Heart right ventricle (tissue), 16 donors: ENCODE data around the gene S1PR2. TPM values are rescaled to one million over a fixed set of nuclear protein-coding genes. Genes with fewer than 3 reads are reported as not detected.
A peak's percentile ranks its signal among the peaks of the same experiment; 100 is the strongest.

ENCODE experiments used
- ATAC-seq, 8 donors: fragments of 200-7000 bp; cut with Tn5 transposase; one replicate each; pipeline ENCODE4 v1.9.1; 2020; ENCODE audit warnings: mild to moderate bottlenecking in 8 of 8, moderate library complexity in 8 of 8, moderate number of reproducible peaks in 1 of 8
- DNase-seq, 2 donors: peaks; one replicate each; pipeline ENCODE4 v3.0.0-alpha.2; 2020
- H3K27ac ChIP-seq, 10 donors: fragments of 200-600 bp; sonication (generic) in 2 of 10; one replicate each; pipeline versions ENCODE4 v1.5.0 to v1.8.0; 2020 to 2022; ENCODE audit warnings: mild to moderate bottlenecking in 3 of 10
- H3K27me3 ChIP-seq, 7 donors: fragments of 200-600 bp; one replicate each; pipeline ENCODE4 v1.8.0; 2021 to 2022; ENCODE audit warnings: mild to moderate bottlenecking in 2 of 7
- H3K36me3 ChIP-seq, 9 donors: fragments of 200-600 bp; sonication (generic) in 1 of 9; one replicate each; pipeline versions ENCODE4 v1.5.0 to v1.8.0; 2020 to 2022; ENCODE audit warnings: mild to moderate bottlenecking in 2 of 9
- H3K4me1 ChIP-seq, 9 donors: fragments of 200-600 bp; sonication (generic) in 1 of 9; one replicate each; pipeline versions ENCODE4 v1.5.0 to v1.8.0; 2020 to 2022; ENCODE audit warnings: mild to moderate bottlenecking in 4 of 9
- H3K4me3 ChIP-seq, 10 donors: fragments of 200-600 bp; sonication (generic) in 2 of 10; one replicate each; pipeline versions ENCODE4 v1.5.0 to v1.8.0; 2020 to 2022; ENCODE audit warnings: mild to moderate bottlenecking in 7 of 10, moderate library complexity in 2 of 10
- H3K9me3 ChIP-seq, 11 donors: fragments of 200-600 bp in 10 of 11; sonication (generic) in 2 of 11; one replicate each; pipeline versions ENCODE4 v1.5.0 to v1.8.0; 2013 to 2022; ENCODE audit warnings: mild to moderate bottlenecking in 2 of 11, control low read depth in 1 of 11, moderate library complexity in 1 of 11
- WGBS, 2 donors: extraction: QIAGEN DNeasy Blood & Tissue Kit; methylation state at CpG; one replicate each; pipeline ENCODE4 v1.1.7; 2013; ENCODE audit warnings: inconsistent platforms in 1 of 2; 5-methylcytosine and 5-hydroxymethylcytosine counted together
- intact Hi-C, 10 donors: fragments of 100-400 bp; cut with DNase I; formaldehyde crosslinking; loops; one replicate each; pipeline versions ENCODE4 v1.11.1 to v1.14.2; 2022
- polyA plus RNA-seq, 2 donors: library from polyadenylated mRNA; stranded (reverse); fragments of 200-250 nt; gene quantifications; one replicate each; pipeline ENCODE4 v1.2.3, GENCODE V29; 2013
- total RNA-seq, 10 donors: library from RNA; stranded (reverse); fragmentation: NEBNext Ultra II Directional in 3 of 10; extraction: Animal tissue kit (Norgen Biotek cat#: 25700) in 3 of 10; gene quantifications; one replicate each; pipeline versions ENCODE4 v1.2.1 to v1.2.4, GENCODE V29; 2021 to 2023
- TF ChIP-seq, protein P1 (sequence below), 9 donors: fragments of 200-600 bp; sonication (generic) in 2 of 9; IDR thresholded peaks; one replicate each; pipeline versions ENCODE4 v1.5.0 to v1.8.0; 2021 to 2022; ENCODE audit warnings: antibody characterized with exemption in 9 of 9, mild to moderate bottlenecking in 5 of 9, moderate library complexity in 1 of 9
- donor health status: Arrhythmogenic right ventricular cardiomyopathy.
- donor health status: ischemic (EF 13 %, LVEDD 7.1; RV severe dilation, severe dysfunction).
- donor health status: healthy with polysubstance abuse.
- donor health status: DM: no; HTN: yes; CAD: no.
- donor health status: DM: no; HTN: no; CAD: no.
- donor health status: ischemic (EF 25% LVEDD 6.9; RV normal size, moderate dysfunction).
- donor health status: ischemic (EF 25% LVEDD 5.7; RV mildly dilated, moderate dysfunction).
- donor health status: healthy.
- donor health status: DM: yes; HTN: yes; CAD: no.
- donor health status: Ischemic cardiomyopathy.
- donor health status: ischemic (EF 35%, LVEDD 5.7; RV mildly dilated, moderate dysfunction).
- donor health status: nonischemic (EF 11% LVEDD 7.7; RV severe dilation, severe dysfunction).
- donor health status: DM: yes; HTN: yes; CAD: no.
- donor health status: PGD.
- donor health status: ischemic (EF 29% LVEDD 5.4; RV normal size, mild dysfunction).
- donor health status: nonischemic (EF 23%, LVEDD 6.1; RV moderate dilation, normal function).

S1PR2 gene
- total and polyA plus RNA-seq, 12 donors: 1.8 to 12.2 (median 3.3) TPM

DNA sequence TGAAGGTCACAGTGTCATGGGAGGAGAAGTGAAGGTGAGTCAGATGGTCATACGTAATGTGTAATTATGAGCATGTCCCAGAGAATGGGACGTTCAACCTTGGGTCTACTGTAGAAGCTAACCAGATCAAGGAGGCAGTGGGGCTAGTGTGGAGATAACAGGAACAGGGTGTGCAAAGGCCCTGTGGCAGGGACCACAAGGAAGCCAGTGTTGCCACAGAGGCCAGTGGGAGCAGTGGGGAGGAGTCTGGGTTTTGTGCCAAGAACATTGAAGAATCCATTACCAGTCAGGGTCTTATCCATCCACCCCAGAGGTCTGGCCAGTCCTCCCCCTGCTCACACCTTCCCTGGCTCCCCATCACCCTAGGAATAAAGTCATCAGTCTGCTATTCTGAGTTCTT is 24.2 kb upstream of the S1PR2 start:
- no peak for ATAC-seq
- intact Hi-C loops: loop anchor here in 1 of 10 donors (10.0 kb wide), 1 partner anchor 321 kb away; the partner anchor contains the start of gene OLFM2
- H3K9me3 ChIP-seq: no peaks in the 10 kb centered on the region
- no peak for DNase-seq
- WGBS, 2 donors: 91 to 96% methylated on average over 2 of the region's 2 CpGs
- H3K27me3 ChIP-seq: no peaks in the 10 kb centered on the region
- H3K4me3 ChIP-seq: no peak overlapping the region
- TF ChIP-seq, protein P1, sequence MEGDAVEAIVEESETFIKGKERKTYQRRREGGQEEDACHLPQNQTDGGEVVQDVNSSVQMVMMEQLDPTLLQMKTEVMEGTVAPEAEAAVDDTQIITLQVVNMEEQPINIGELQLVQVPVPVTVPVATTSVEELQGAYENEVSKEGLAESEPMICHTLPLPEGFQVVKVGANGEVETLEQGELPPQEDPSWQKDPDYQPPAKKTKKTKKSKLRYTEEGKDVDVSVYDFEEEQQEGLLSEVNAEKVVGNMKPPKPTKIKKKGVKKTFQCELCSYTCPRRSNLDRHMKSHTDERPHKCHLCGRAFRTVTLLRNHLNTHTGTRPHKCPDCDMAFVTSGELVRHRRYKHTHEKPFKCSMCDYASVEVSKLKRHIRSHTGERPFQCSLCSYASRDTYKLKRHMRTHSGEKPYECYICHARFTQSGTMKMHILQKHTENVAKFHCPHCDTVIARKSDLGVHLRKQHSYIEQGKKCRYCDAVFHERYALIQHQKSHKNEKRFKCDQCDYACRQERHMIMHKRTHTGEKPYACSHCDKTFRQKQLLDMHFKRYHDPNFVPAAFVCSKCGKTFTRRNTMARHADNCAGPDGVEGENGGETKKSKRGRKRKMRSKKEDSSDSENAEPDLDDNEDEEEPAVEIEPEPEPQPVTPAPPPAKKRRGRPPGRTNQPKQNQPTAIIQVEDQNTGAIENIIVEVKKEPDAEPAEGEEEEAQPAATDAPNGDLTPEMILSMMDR (IDR thresholded peaks at IDR 0.05): no peak
- peaks cover 3 to 40% (median 16%) of the 10 kb centered on the region in 9 donors for H3K4me1 ChIP-seq
- no peak overlapping the region for H3K27ac ChIP-seq
- peaks cover 0 to 68% (median 34%) of the 10 kb centered on the region in 9 donors for H3K36me3 ChIP-seq

DNA sequence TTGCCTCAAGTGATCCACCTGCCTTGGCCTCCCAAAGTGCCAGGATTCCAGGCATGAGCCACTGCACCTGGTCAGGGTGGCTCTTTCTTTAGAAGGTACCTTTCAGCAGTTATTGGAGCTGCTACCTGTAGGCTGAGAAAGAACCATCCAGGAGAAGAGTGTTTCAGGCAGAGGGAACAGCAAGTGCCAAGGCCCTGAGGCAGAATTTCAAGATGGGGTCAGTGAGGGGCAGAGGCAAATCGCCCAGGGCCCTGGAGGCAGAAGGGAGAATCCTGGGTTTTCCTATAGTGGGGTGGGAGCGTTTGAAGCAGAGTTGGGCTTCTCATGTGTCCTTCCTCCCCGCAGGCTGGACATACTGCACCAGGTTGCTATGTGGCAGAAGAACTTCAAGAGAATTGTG is 23.1 kb upstream of the S1PR2 start:
- H3K36me3 ChIP-seq: peaks cover 0 to 57% (median 34%) of the 10 kb centered on the region in 9 donors
- WGBS, 2 donors: 93 to 98% methylated on average over 3 of the region's 3 CpGs

DNA sequence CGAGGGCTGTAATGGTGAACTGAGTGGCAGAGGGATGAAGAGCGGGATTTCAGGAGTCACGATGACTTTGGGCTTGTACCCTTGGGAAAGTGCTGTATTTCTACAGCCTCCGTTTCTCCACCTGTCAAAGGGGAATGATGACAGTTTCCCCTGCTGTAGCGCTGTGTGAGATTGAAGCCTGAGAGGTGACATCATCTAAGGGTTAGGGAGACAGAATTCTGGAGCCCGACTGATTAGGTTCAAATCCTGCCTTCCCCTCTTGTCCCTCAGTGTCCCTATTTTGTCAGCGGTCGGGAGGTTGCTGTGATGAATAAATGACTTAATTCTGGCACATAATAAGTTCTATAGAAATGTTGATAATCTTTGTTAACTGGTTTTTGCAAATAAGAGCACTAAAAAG is 21.6 kb upstream of the S1PR2 start:
- ATAC-seq: no peak
- no peaks in the 10 kb centered on the region for H3K27me3 ChIP-seq
- H3K27ac ChIP-seq: peak overlapping the region; percentile 44 to 95 (median 88)
- no peaks in the 10 kb centered on the region for H3K9me3 ChIP-seq
- peaks cover 0 to 32% (median 14%) of the 10 kb centered on the region in 9 donors for H3K4me1 ChIP-seq
- DNase-seq: no peak
- peak overlapping the region; percentile 47 to 99 (median 82) for H3K4me3 ChIP-seq
- H3K36me3 ChIP-seq: peaks cover 0 to 43% (median 23%) of the 10 kb centered on the region in 9 donors
- WGBS, 2 donors: 27% methylated on average over 8 of the region's 8 CpGs
- TF ChIP-seq, protein P1 (IDR thresholded peaks at IDR 0.05): no peak
- intact Hi-C loops: loop anchor here in 5 of 10 donors (5.0 to 10.0 kb wide), 3 partner anchors 145 to 320 kb away; partner anchors contain the start of genes PPAN (in 2 of the 5) and OLFM2 (in 1 of the 5)

More for the DNA sequence above, 23.1 kb upstream of the S1PR2 start:
- TF ChIP-seq, protein P1 (IDR thresholded peaks at IDR 0.05): no peak
- Histone ChIP-seq H3K4me1 (peaks cover 2 to 37% (median 14%) of the 10 kb centered on the region in 9 donors), H3K9me3 (no peaks in the 10 kb centered on the region), H3K27me3 (no peaks in the 10 kb centered on the region), H3K4me3 (no peak overlapping the region), H3K27ac (no peak overlapping the region)
- DNase-seq (no peak), ATAC-seq (no peak)
- intact Hi-C loops: loop anchor here in 5 of 10 donors (5.0 to 10.0 kb wide), 3 partner anchors 147 to 322 kb away; partner anchors contain the start of genes PPAN (in 2 of the 5) and OLFM2 (in 1 of the 5)

DNA sequence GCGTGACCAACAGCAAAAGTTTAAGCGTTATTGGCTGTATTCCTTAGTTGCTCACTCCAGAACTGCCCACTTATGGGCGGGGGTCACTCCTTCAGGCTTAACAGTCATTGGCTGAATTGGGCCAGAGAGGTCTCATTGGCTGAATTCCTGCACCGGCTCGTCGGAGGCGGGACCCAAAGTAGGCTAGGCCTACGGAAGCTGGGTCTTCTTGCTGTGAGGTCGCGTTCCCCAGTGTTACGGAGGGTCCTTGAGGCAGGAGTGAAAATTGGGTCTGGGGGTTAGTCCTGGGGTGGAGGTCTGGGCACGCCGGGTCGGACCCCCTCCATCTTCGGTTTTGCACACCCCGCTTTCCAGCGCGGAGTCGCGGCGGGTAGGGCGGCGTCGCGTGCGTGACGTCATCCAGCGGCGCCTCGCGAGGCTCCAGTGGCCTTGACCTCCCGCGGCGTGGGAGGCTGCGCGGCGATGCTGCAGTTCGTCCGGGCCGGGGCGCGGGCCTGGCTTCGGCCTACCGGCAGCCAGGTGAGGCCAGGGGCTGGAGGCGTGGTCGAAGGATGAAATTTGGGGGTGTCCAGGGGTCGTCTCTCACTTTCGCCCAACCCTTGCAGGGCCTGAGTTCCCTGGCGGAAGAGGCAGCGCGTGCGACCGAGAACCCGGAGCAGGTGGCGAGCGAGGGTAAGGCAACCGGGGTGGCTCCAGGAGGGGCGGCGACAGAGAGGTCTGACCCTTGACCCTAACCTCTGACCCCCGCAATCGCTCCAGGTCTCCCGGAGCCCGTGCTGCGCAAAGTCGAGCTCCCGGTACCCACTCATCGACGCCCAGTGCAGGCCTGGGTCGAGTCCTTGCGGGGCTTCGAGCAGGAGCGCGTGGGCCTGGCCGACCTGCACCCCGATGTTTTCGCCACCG is 20.9 kb upstream of the S1PR2 start, which contains the start of gene MRPL4:
Gene MRPL4, plus strand, starts transcription at position 423 of the 903 bp plus-strand sequence. Its CDS starts 40 bp downstream, at position 463.
- DNase-seq (peak; percentile 91 to 98), ATAC-seq (peak; percentile 94 to 97 (median 96))
- no peaks in the 10 kb centered on the region for H3K27me3 ChIP-seq
- TF ChIP-seq, protein P1 (IDR thresholded peaks at IDR 0.05): no peak
- H3K4me3 ChIP-seq: peak within 1 kb of the TSS; percentile 47 to 99 (median 82)
- H3K9me3 ChIP-seq: no peaks in the 10 kb centered on the region
- peaks cover 0 to 32% (median 14%) of the 10 kb centered on the region in 9 donors for H3K4me1 ChIP-seq
- peak within 1 kb of the TSS; percentile 44 to 95 (median 88) for H3K27ac ChIP-seq
- H3K36me3 ChIP-seq: peaks cover 0 to 36% (median 16%) of the 10 kb centered on the region in 9 donors
- intact Hi-C loops: loop anchor here in 8 of 10 donors (2.0 to 10.0 kb wide), 7 partner anchors 21 to 320 kb away; partner anchors contain the start of genes PPAN (in 2 of the 8), DNMT1 (in 1 of the 8), OLFM2 (in 1 of the 8) and S1PR2 (in 1 of the 8)
- 1% methylated on average over 75 to 77 of the region's 77 CpGs for WGBS, 2 donors
